ENCODE data around the gene SEPTIN5. TPM values are rescaled to one million over a fixed set of nuclear protein-coding genes. Genes with fewer than 3 reads are reported as not detected.

SEPTIN5 gene
- polyA plus RNA-seq, 4 donors: 2.2 to 10.2 (median 6.1) TPM

DNA sequence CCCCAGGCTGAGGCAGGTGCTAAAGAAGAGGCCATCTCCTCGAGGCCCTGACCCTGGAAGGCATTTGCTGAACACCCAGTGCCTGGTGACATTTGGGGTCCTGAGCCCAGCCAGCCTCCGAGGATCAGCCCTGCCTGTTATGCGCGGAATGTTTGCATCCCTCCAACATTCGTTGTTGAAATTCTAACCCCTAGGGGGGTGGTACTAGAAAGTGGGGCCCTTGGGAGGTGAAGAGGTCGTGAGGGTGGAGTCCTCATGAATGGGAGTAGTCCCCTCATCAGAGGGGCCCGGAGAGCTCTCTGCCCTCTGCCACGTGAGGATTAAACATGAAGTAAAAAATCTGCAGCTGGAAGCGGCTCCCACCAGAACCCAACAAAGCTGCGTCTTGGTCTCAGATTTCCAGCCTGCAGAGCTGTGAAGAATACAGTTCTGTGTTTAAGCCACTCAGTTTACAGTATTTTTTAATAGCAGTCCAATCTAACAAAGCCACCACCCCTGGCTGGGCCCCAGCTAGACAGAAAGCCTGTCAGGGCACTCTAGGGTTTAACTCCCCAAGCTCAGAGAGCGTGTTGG, 35.3 kb upstream of the SEPTIN5 start:
- FAIRE-seq: no peak
- no peak overlapping the region for H3K27ac ChIP-seq (ENCODE audit: low read depth in 1 of 3, low read length in 2 of 3)
- DNase-seq: no peak
- WGBS, 3 donors: 55 to 68% (median 62%) methylated on average over 11 of the region's 11 CpGs
- no peaks in the 10 kb centered on the region for H3K4me1 ChIP-seq (ENCODE audit: control insufficient read depth in 3 of 3, insufficient read depth in 2 of 3, low read depth in 1 of 3, low read length in 2 of 3)
- H3K36me3 ChIP-seq (ENCODE audit: control insufficient read depth in 3 of 3, insufficient read depth in 2 of 3, low read depth in 1 of 3, low read length in 3 of 3): no peaks in the 10 kb centered on the region
- H3K27me3 ChIP-seq (ENCODE audit: control insufficient read depth in 3 of 3, insufficient read depth in 3 of 3, low read length in 3 of 3): peaks cover 0 to 3% (median 2%) of the 10 kb centered on the region in 3 donors
- H3K9me3 ChIP-seq (ENCODE audit: control insufficient read depth in 2 of 2, insufficient read depth in 1 of 2, low read depth in 1 of 2, low read length in 1 of 2): no peaks in the 10 kb centered on the region
- H3K4me3 ChIP-seq (ENCODE audit: low read depth in 1 of 3, low read length in 3 of 3): no peak overlapping the region

- H3K9me3 ChIP-seq (ENCODE audit: control insufficient read depth in 2 of 2, insufficient read depth in 1 of 2, low read depth in 1 of 2, low read length in 1 of 2): no peaks in the 10 kb centered on the region
- no peak overlapping the region for H3K4me3 ChIP-seq (ENCODE audit: low read depth in 1 of 3, low read length in 3 of 3)
- DNase-seq (peak; percentile 9 to 29), FAIRE-seq (no peak)
- H3K36me3 ChIP-seq (ENCODE audit: control insufficient read depth in 3 of 3, insufficient read depth in 2 of 3, low read depth in 1 of 3, low read length in 3 of 3): no peaks in the 10 kb centered on the region
- H3K27ac ChIP-seq (ENCODE audit: low read depth in 1 of 3, low read length in 2 of 3): no peak overlapping the region
- 26 to 32% (median 29%) methylated on average over 14 of the region's 14 CpGs for WGBS, 3 donors
- peaks cover 0 to 2% (median 0%) of the 10 kb centered on the region in 3 donors for H3K27me3 ChIP-seq (ENCODE audit: control insufficient read depth in 3 of 3, insufficient read depth in 3 of 3, low read length in 3 of 3)
- no peaks in the 10 kb centered on the region for H3K4me1 ChIP-seq (ENCODE audit: control insufficient read depth in 3 of 3, insufficient read depth in 2 of 3, low read depth in 1 of 3, low read length in 2 of 3)
These were observed 34.7 kb upstream of the SEPTIN5 start for GRCh38 chr22:19679522-19680101.

GRCh38 chr22:19680287-19680881, 33.9 kb upstream of the SEPTIN5 start:
- Histone ChIP-seq H3K9me3 (ENCODE audit: control insufficient read depth in 2 of 2, insufficient read depth in 1 of 2, low read depth in 1 of 2, low read length in 1 of 2) (no peaks in the 10 kb centered on the region), H3K27ac (ENCODE audit: low read depth in 1 of 3, low read length in 2 of 3) (no peak overlapping the region), H3K27me3 (ENCODE audit: control insufficient read depth in 3 of 3, insufficient read depth in 3 of 3, low read length in 3 of 3) (no peaks in the 10 kb centered on the region), H3K4me1 (ENCODE audit: control insufficient read depth in 3 of 3, insufficient read depth in 2 of 3, low read depth in 1 of 3, low read length in 2 of 3) (no peaks in the 10 kb centered on the region), H3K4me3 (ENCODE audit: low read depth in 1 of 3, low read length in 3 of 3) (no peak overlapping the region), H3K36me3 (ENCODE audit: control insufficient read depth in 3 of 3, insufficient read depth in 2 of 3, low read depth in 1 of 3, low read length in 3 of 3) (no peaks in the 10 kb centered on the region)
- DNase-seq: no peak
- WGBS, 3 donors: 83 to 89% (median 85%) methylated on average over 15 to 16 of the region's 16 CpGs
- no peak for FAIRE-seq

DNA sequence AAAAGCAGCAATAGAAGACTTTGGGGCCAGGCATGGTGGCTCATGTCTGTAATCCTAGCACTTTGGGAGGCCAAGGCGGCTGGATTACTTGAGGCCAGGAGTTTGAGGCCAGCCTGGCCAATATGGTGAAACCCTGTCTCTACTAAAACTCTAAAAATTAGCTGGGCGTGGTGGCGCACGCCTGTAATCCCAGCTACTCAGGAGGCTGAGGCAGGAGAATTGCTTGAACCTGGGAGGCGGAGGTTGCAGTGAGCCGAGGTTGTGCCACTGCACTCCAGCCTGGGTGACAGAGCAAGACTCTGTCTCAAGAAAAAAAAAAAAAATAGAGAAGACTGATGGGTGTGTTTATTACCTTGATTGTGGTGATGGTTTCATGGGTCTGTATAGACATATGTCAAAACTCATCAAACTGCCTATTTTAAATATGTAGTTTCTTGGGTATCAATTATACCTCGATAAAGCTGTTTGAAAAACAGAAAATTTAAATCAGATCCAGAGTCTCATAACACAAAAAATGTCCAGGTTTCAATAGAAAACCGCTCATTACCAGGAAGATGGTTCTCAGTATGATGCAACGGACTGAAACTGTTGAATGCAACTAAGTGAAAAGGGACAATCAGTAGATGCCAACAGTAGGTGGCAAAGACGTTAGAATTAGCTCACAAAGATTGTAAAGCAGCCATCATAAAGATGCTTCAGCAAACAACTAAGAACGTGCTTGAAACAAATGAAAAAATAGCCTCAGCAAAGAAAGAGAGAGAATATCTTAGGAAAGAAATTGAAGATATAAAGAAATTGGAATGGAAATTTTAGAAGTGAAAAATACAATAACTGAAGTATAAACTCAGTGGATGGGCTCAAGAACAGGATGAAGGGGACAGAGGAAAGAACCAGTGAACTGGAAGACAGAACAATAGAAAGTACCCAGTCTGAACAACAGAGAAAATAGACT, 33.1 kb upstream of the SEPTIN5 start:
- 78 to 86% (median 82%) methylated on average over 11 of the region's 11 CpGs for WGBS, 3 donors

DNA sequence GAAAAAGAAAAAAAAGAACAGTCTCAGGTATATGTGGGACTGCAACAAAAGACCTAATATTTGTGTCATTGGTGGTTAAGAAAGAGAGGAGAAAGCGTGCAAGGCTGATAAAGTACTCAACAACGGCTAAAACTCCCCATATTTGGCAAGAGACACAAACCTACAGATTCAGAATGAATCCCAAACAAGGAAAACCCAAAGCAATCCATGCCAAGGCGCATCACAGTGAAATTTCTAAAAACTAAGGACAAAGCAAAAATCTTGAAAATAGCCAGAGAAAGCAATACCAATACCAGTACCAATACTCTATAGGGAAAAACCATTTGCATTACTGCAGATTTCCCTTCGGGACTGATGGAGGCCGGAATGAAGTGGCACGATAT, 32.4 kb upstream of the SEPTIN5 start:
- no peak overlapping the region for H3K4me3 ChIP-seq (ENCODE audit: low read depth in 1 of 3, low read length in 3 of 3)
- WGBS, 3 donors: 84 to 86% (median 86%) methylated on average over 6 of the region's 6 CpGs
- no peak overlapping the region for H3K27ac ChIP-seq (ENCODE audit: low read depth in 1 of 3, low read length in 2 of 3)
- no peaks in the 10 kb centered on the region for H3K4me1 ChIP-seq (ENCODE audit: control insufficient read depth in 3 of 3, insufficient read depth in 2 of 3, low read depth in 1 of 3, low read length in 2 of 3)
- H3K27me3 ChIP-seq (ENCODE audit: control insufficient read depth in 3 of 3, insufficient read depth in 3 of 3, low read length in 3 of 3): no peaks in the 10 kb centered on the region
- no peaks in the 10 kb centered on the region for H3K9me3 ChIP-seq (ENCODE audit: control insufficient read depth in 2 of 2, insufficient read depth in 1 of 2, low read depth in 1 of 2, low read length in 1 of 2)
- FAIRE-seq (no peak), DNase-seq (no peak)
- H3K36me3 ChIP-seq (ENCODE audit: control insufficient read depth in 3 of 3, insufficient read depth in 2 of 3, low read depth in 1 of 3, low read length in 3 of 3): no peaks in the 10 kb centered on the region

More for the DNA sequence above, 33.1 kb upstream of the SEPTIN5 start:
- FAIRE-seq (no peak), DNase-seq (no peak)
- H3K4me3 ChIP-seq (ENCODE audit: low read depth in 1 of 3, low read length in 3 of 3): no peak overlapping the region
- no peaks in the 10 kb centered on the region for H3K9me3 ChIP-seq (ENCODE audit: control insufficient read depth in 2 of 2, insufficient read depth in 1 of 2, low read depth in 1 of 2, low read length in 1 of 2)
- no peak overlapping the region for H3K27ac ChIP-seq (ENCODE audit: low read depth in 1 of 3, low read length in 2 of 3)
- H3K36me3 ChIP-seq (ENCODE audit: control insufficient read depth in 3 of 3, insufficient read depth in 2 of 3, low read depth in 1 of 3, low read length in 3 of 3): no peaks in the 10 kb centered on the region
- H3K4me1 ChIP-seq (ENCODE audit: control insufficient read depth in 3 of 3, insufficient read depth in 2 of 3, low read depth in 1 of 3, low read length in 2 of 3): no peaks in the 10 kb centered on the region
- no peaks in the 10 kb centered on the region for H3K27me3 ChIP-seq (ENCODE audit: control insufficient read depth in 3 of 3, insufficient read depth in 3 of 3, low read length in 3 of 3)

- WGBS, 3 donors: 88 to 90% (median 88%) methylated on average over 7 of the region's 7 CpGs
These were observed 27.4 kb upstream of the SEPTIN5 start for GRCh38 chr22:19686946-19687345.

DNA sequence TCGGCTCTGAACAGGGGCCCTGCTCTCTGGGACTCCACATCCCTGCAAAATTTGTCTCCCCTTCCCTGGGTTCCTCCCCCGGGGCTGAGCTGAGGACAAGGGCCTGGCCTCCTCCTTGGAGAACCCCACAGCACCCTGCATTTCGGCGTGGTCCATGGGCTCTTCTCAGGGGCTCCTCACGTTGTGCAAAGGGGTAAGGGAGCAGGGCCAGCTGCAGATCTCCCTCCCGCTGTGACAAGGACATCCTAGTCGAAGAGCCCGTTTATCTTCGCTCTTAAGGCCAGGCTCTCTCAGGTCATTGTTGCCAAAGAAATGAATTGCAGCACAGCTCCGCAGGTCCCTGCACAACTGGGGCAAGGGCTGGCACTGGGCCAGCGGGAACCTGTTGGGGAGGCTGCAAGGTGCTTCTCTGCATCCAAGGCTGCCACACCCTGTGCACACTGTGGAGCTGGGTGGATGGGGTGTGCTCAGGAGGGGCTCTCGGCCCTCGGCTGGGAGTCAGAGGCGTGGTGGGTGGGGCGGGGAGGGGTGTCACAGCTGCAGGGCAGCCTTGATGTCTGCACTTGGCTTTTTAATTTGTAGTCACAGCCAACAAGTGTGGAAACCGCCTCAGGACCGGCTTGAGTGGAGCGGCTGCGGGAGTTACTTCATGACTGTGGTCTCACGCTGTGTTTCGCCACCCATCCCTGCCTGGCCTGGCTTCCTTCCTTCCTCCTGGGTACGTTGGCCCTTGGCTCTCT, 26.6 kb upstream of the SEPTIN5 start:
- H3K4me1 ChIP-seq (ENCODE audit: control insufficient read depth in 3 of 3, insufficient read depth in 2 of 3, low read depth in 1 of 3, low read length in 2 of 3): no peaks in the 10 kb centered on the region
- H3K27me3 ChIP-seq (ENCODE audit: control insufficient read depth in 3 of 3, insufficient read depth in 3 of 3, low read length in 3 of 3): peaks cover 0 to 8% (median 0%) of the 10 kb centered on the region in 3 donors
- H3K4me3 ChIP-seq (ENCODE audit: low read depth in 1 of 3, low read length in 3 of 3): no peak overlapping the region
- no peak for FAIRE-seq
- no peaks in the 10 kb centered on the region for H3K9me3 ChIP-seq (ENCODE audit: control insufficient read depth in 2 of 2, insufficient read depth in 1 of 2, low read depth in 1 of 2, low read length in 1 of 2)
- DNase-seq: peak in 1 of 2 donors; percentile 13
- H3K27ac ChIP-seq (ENCODE audit: low read depth in 1 of 3, low read length in 2 of 3): no peak overlapping the region
- no peaks in the 10 kb centered on the region for H3K36me3 ChIP-seq (ENCODE audit: control insufficient read depth in 3 of 3, insufficient read depth in 2 of 3, low read depth in 1 of 3, low read length in 3 of 3)
- 43 to 60% (median 44%) methylated on average over 22 of the region's 22 CpGs for WGBS, 3 donors

More at GRCh38 chr22:19686946-19687345, 27.4 kb upstream of the SEPTIN5 start:
- Histone ChIP-seq H3K27ac (ENCODE audit: low read depth in 1 of 3, low read length in 2 of 3) (no peak overlapping the region), H3K4me1 (ENCODE audit: control insufficient read depth in 3 of 3, insufficient read depth in 2 of 3, low read depth in 1 of 3, low read length in 2 of 3) (no peaks in the 10 kb centered on the region), H3K36me3 (ENCODE audit: control insufficient read depth in 3 of 3, insufficient read depth in 2 of 3, low read depth in 1 of 3, low read length in 3 of 3) (no peaks in the 10 kb centered on the region), H3K9me3 (ENCODE audit: control insufficient read depth in 2 of 2, insufficient read depth in 1 of 2, low read depth in 1 of 2, low read length in 1 of 2) (no peaks in the 10 kb centered on the region), H3K27me3 (ENCODE audit: control insufficient read depth in 3 of 3, insufficient read depth in 3 of 3, low read length in 3 of 3) (peaks cover 0 to 8% (median 0%) of the 10 kb centered on the region in 3 donors), H3K4me3 (ENCODE audit: low read depth in 1 of 3, low read length in 3 of 3) (no peak overlapping the region)
- FAIRE-seq (no peak), DNase-seq (no peak)

Measured in small intestine (tissue), 7 donors.